Measurements from ENCODE around the gene DMD.

Gene DMD

DNA sequence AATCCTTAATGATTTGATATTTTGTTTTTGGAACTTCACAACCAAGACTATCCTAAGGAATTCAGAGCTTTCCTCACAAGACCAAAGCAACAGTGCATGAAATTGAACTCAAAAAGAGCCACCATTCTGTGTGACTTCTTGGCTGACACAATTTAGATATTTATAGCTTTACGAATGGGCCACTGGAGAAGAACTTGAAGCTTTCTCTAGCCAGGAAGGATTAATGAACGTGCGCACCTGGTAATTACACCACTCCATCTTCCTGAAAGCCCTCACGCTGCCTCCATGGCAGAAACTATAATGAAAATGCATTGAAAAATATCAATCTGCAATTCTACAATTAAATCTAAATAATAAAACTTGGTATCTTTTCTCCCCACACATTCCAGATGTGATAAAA, 1057.8 kb downstream of the DMD start:
- no peak overlapping the region for H3K27ac ChIP-seq (ENCODE audit: insufficient read depth in 1 of 2, low read depth in 1 of 2, low read length in 2 of 2, poor library complexity in 1 of 2, severe bottlenecking in 2 of 2)
- CTCF ChIA-PET, result no interaction called here
- no CpG with 5 or more reads among the region's 4 CpGs for WGBS (ENCODE audit: insufficient coverage)

GRCh38 chrX:32150141-32150540, 1061.2 kb downstream of the DMD start:
- no peak overlapping the region for H3K4me3 ChIP-seq (ENCODE audit: control insufficient read depth in 1 of 7, extremely low read depth in 1 of 7, insufficient read depth in 4 of 7, low read depth in 2 of 7, low read length in 6 of 7)
- CTCF ChIA-PET, result no interaction called here
- no peaks in the 10 kb centered on the region for H3K27me3 ChIP-seq (replicated peaks in 2 of 5; ENCODE audit: control insufficient read depth in 4 of 5, insufficient read depth in 5 of 5, low read length in 4 of 5)
- no peaks in the 10 kb centered on the region for H3K4me1 ChIP-seq (ENCODE audit: control extremely low read depth in 1 of 4, control insufficient read depth in 4 of 4, insufficient read depth in 4 of 4, low read length in 3 of 4)
- no peak for DNase-seq
- POLR2A ChIA-PET, result no interaction called here
- WGBS (ENCODE audit: insufficient coverage), result 54% methylated on average over 2 of the region's 6 CpGs
- H3K9me3 ChIP-seq (ENCODE audit: control extremely low read depth in 1 of 5, control insufficient read depth in 4 of 5, insufficient read depth in 2 of 5, low read depth in 1 of 5, low read length in 4 of 5), result no peaks in the 10 kb centered on the region
- H3K27ac ChIP-seq (ENCODE audit: insufficient read depth in 1 of 2, low read depth in 1 of 2, low read length in 2 of 2, poor library complexity in 1 of 2, severe bottlenecking in 2 of 2), result no peak overlapping the region
- no peaks in the 10 kb centered on the region for H3K36me3 ChIP-seq (ENCODE audit: control insufficient read depth in 4 of 4, insufficient read depth in 4 of 4, low read length in 3 of 4)

More for the DNA sequence above, 1057.8 kb downstream of the DMD start:
- H3K27me3 ChIP-seq (replicated peaks in 2 of 5; ENCODE audit: control insufficient read depth in 4 of 5, insufficient read depth in 5 of 5, low read length in 4 of 5), result no peaks in the 10 kb centered on the region
- POLR2A ChIA-PET, result no interaction called here
- no peak for DNase-seq
- H3K36me3 ChIP-seq (ENCODE audit: control insufficient read depth in 4 of 4, insufficient read depth in 4 of 4, low read length in 3 of 4), result no peaks in the 10 kb centered on the region
- H3K4me1 ChIP-seq (ENCODE audit: control extremely low read depth in 1 of 4, control insufficient read depth in 4 of 4, insufficient read depth in 4 of 4, low read length in 3 of 4), result no peaks in the 10 kb centered on the region
- no peaks in the 10 kb centered on the region for H3K9me3 ChIP-seq (ENCODE audit: control extremely low read depth in 1 of 5, control insufficient read depth in 4 of 5, insufficient read depth in 2 of 5, low read depth in 1 of 5, low read length in 4 of 5)
- H3K4me3 ChIP-seq (ENCODE audit: control insufficient read depth in 1 of 7, extremely low read depth in 1 of 7, insufficient read depth in 4 of 7, low read depth in 2 of 7, low read length in 6 of 7), result no peak overlapping the region

GRCh38 chrX:32141841-32142240, 1069.5 kb downstream of the DMD start:
- CTCF ChIA-PET, result no interaction called here
- no peaks in the 10 kb centered on the region for H3K9me3 ChIP-seq (ENCODE audit: control extremely low read depth in 1 of 5, control insufficient read depth in 4 of 5, insufficient read depth in 2 of 5, low read depth in 1 of 5, low read length in 4 of 5)
- POLR2A ChIA-PET, result no interaction called here
- H3K27ac ChIP-seq (ENCODE audit: insufficient read depth in 1 of 2, low read depth in 1 of 2, low read length in 2 of 2, poor library complexity in 1 of 2, severe bottlenecking in 2 of 2), result no peak overlapping the region
- H3K36me3 ChIP-seq (ENCODE audit: control insufficient read depth in 4 of 4, insufficient read depth in 4 of 4, low read length in 3 of 4), result no peaks in the 10 kb centered on the region
- DNase-seq, result no peak
- H3K4me1 ChIP-seq (ENCODE audit: control extremely low read depth in 1 of 4, control insufficient read depth in 4 of 4, insufficient read depth in 4 of 4, low read length in 3 of 4), result no peaks in the 10 kb centered on the region
- H3K4me3 ChIP-seq (ENCODE audit: control insufficient read depth in 1 of 7, extremely low read depth in 1 of 7, insufficient read depth in 4 of 7, low read depth in 2 of 7, low read length in 6 of 7), result no peak overlapping the region
- WGBS (ENCODE audit: insufficient coverage), result 94% methylated on average over 3 of the region's 5 CpGs
- H3K27me3 ChIP-seq (replicated peaks in 2 of 5; ENCODE audit: control insufficient read depth in 4 of 5, insufficient read depth in 5 of 5, low read length in 4 of 5), result no peaks in the 10 kb centered on the region

GRCh38 chrX:32139476-32139875, 1071.9 kb downstream of the DMD start:
- ChIA-PET CTCF (no interaction called here), POLR2A (no interaction called here)
- no peak overlapping the region for H3K27ac ChIP-seq (ENCODE audit: insufficient read depth in 1 of 2, low read depth in 1 of 2, low read length in 2 of 2, poor library complexity in 1 of 2, severe bottlenecking in 2 of 2)
- DNase-seq, result no peak
- no peak overlapping the region for H3K4me3 ChIP-seq (ENCODE audit: control insufficient read depth in 1 of 7, extremely low read depth in 1 of 7, insufficient read depth in 4 of 7, low read depth in 2 of 7, low read length in 6 of 7)
- H3K9me3 ChIP-seq (ENCODE audit: control extremely low read depth in 1 of 5, control insufficient read depth in 4 of 5, insufficient read depth in 2 of 5, low read depth in 1 of 5, low read length in 4 of 5), result no peaks in the 10 kb centered on the region
- H3K36me3 ChIP-seq (ENCODE audit: control insufficient read depth in 4 of 4, insufficient read depth in 4 of 4, low read length in 3 of 4), result no peaks in the 10 kb centered on the region
- no peaks in the 10 kb centered on the region for H3K27me3 ChIP-seq (replicated peaks in 2 of 5; ENCODE audit: control insufficient read depth in 4 of 5, insufficient read depth in 5 of 5, low read length in 4 of 5)
- H3K4me1 ChIP-seq (ENCODE audit: control extremely low read depth in 1 of 4, control insufficient read depth in 4 of 4, insufficient read depth in 4 of 4, low read length in 3 of 4), result no peaks in the 10 kb centered on the region

GRCh38 chrX:32137525-32137924, 1073.8 kb downstream of the DMD start:
- ChIA-PET POLR2A (no interaction called here), CTCF (no interaction called here)
- 70% methylated on average over 2 of the region's 2 CpGs for WGBS (ENCODE audit: insufficient coverage)
- H3K4me1 ChIP-seq (ENCODE audit: control extremely low read depth in 1 of 4, control insufficient read depth in 4 of 4, insufficient read depth in 4 of 4, low read length in 3 of 4), result no peaks in the 10 kb centered on the region
- no peaks in the 10 kb centered on the region for H3K9me3 ChIP-seq (ENCODE audit: control extremely low read depth in 1 of 5, control insufficient read depth in 4 of 5, insufficient read depth in 2 of 5, low read depth in 1 of 5, low read length in 4 of 5)
- peak in 2 of 3 donors; percentile 2 to 9 for DNase-seq
- no peak overlapping the region for H3K27ac ChIP-seq (ENCODE audit: insufficient read depth in 1 of 2, low read depth in 1 of 2, low read length in 2 of 2, poor library complexity in 1 of 2, severe bottlenecking in 2 of 2)
- H3K4me3 ChIP-seq (ENCODE audit: control insufficient read depth in 1 of 7, extremely low read depth in 1 of 7, insufficient read depth in 4 of 7, low read depth in 2 of 7, low read length in 6 of 7), result no peak overlapping the region
- no peaks in the 10 kb centered on the region for H3K27me3 ChIP-seq (replicated peaks in 2 of 5; ENCODE audit: control insufficient read depth in 4 of 5, insufficient read depth in 5 of 5, low read length in 4 of 5)
- no peaks in the 10 kb centered on the region for H3K36me3 ChIP-seq (ENCODE audit: control insufficient read depth in 4 of 4, insufficient read depth in 4 of 4, low read length in 3 of 4)

- H3K27me3 ChIP-seq (replicated peaks in 2 of 5; ENCODE audit: control insufficient read depth in 4 of 5, insufficient read depth in 5 of 5, low read length in 4 of 5), result no peaks in the 10 kb centered on the region
- DNase-seq, result no peak
- POLR2A ChIA-PET, result no interaction called here
- no peaks in the 10 kb centered on the region for H3K9me3 ChIP-seq (ENCODE audit: control extremely low read depth in 1 of 5, control insufficient read depth in 4 of 5, insufficient read depth in 2 of 5, low read depth in 1 of 5, low read length in 4 of 5)
- no peak overlapping the region for H3K4me3 ChIP-seq (ENCODE audit: control insufficient read depth in 1 of 7, extremely low read depth in 1 of 7, insufficient read depth in 4 of 7, low read depth in 2 of 7, low read length in 6 of 7)
- no peaks in the 10 kb centered on the region for H3K4me1 ChIP-seq (ENCODE audit: control extremely low read depth in 1 of 4, control insufficient read depth in 4 of 4, insufficient read depth in 4 of 4, low read length in 3 of 4)
- CTCF ChIA-PET, result no interaction called here
- no peak overlapping the region for H3K27ac ChIP-seq (ENCODE audit: insufficient read depth in 1 of 2, low read depth in 1 of 2, low read length in 2 of 2, poor library complexity in 1 of 2, severe bottlenecking in 2 of 2)
- WGBS (ENCODE audit: insufficient coverage), result no CpG with 5 or more reads among the region's 1 CpG
- H3K36me3 ChIP-seq (ENCODE audit: control insufficient read depth in 4 of 4, insufficient read depth in 4 of 4, low read length in 3 of 4), result no peaks in the 10 kb centered on the region
Observed at GRCh38 chrX:32126997-32127396, 1084.4 kb downstream of the DMD start.

DNA sequence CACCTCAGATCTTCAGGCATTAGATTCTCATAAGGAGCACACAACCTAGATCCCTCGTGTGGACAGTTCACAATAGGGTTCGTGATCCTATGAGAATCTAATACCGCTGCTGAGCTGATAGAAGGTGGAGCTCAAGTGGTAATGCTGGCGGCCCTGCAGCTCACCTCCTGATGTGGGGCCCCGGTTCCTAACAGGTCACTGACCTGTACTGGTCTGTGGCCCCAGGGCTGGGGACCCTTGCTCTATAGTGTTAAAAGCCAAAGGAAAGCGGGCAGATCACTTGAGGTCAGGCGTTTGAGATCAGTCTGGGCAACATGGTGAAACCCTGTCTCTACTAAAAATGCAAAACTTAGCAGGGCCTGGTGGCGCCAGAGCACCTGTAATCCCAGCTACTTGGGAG, 1092.5 kb downstream of the DMD start:
- no peaks in the 10 kb centered on the region for H3K36me3 ChIP-seq (ENCODE audit: control insufficient read depth in 4 of 4, insufficient read depth in 4 of 4, low read length in 3 of 4)
- H3K27ac ChIP-seq (ENCODE audit: insufficient read depth in 1 of 2, low read depth in 1 of 2, low read length in 2 of 2, poor library complexity in 1 of 2, severe bottlenecking in 2 of 2), result no peak overlapping the region
- CTCF ChIA-PET, result no interaction called here
- H3K9me3 ChIP-seq (ENCODE audit: control extremely low read depth in 1 of 5, control insufficient read depth in 4 of 5, insufficient read depth in 2 of 5, low read depth in 1 of 5, low read length in 4 of 5), result no peaks in the 10 kb centered on the region
- no peak overlapping the region for H3K4me3 ChIP-seq (ENCODE audit: control insufficient read depth in 1 of 7, extremely low read depth in 1 of 7, insufficient read depth in 4 of 7, low read depth in 2 of 7, low read length in 6 of 7)
- POLR2A ChIA-PET, result no interaction called here
- H3K4me1 ChIP-seq (ENCODE audit: control extremely low read depth in 1 of 4, control insufficient read depth in 4 of 4, insufficient read depth in 4 of 4, low read length in 3 of 4), result no peaks in the 10 kb centered on the region
- 71% methylated on average over 8 of the region's 8 CpGs for WGBS (ENCODE audit: insufficient coverage)
- no peak for DNase-seq
- H3K27me3 ChIP-seq (replicated peaks in 2 of 5; ENCODE audit: control insufficient read depth in 4 of 5, insufficient read depth in 5 of 5, low read length in 4 of 5), result no peaks in the 10 kb centered on the region

- Histone ChIP-seq H3K4me1 (ENCODE audit: control extremely low read depth in 1 of 4, control insufficient read depth in 4 of 4, insufficient read depth in 4 of 4, low read length in 3 of 4) (no peaks in the 10 kb centered on the region), H3K36me3 (ENCODE audit: control insufficient read depth in 4 of 4, insufficient read depth in 4 of 4, low read length in 3 of 4) (no peaks in the 10 kb centered on the region), H3K9me3 (ENCODE audit: control extremely low read depth in 1 of 5, control insufficient read depth in 4 of 5, insufficient read depth in 2 of 5, low read depth in 1 of 5, low read length in 4 of 5) (no peaks in the 10 kb centered on the region), H3K27me3 (replicated peaks in 2 of 5; ENCODE audit: control insufficient read depth in 4 of 5, insufficient read depth in 5 of 5, low read length in 4 of 5) (no peaks in the 10 kb centered on the region), H3K4me3 (ENCODE audit: control insufficient read depth in 1 of 7, extremely low read depth in 1 of 7, insufficient read depth in 4 of 7, low read depth in 2 of 7, low read length in 6 of 7) (no peak overlapping the region), H3K27ac (ENCODE audit: insufficient read depth in 1 of 2, low read depth in 1 of 2, low read length in 2 of 2, poor library complexity in 1 of 2, severe bottlenecking in 2 of 2) (no peak overlapping the region)
- ChIA-PET CTCF (no interaction called here), POLR2A (no interaction called here)
- no peak for DNase-seq
- WGBS (ENCODE audit: insufficient coverage), result 85% methylated on average over 2 of the region's 3 CpGs
Observed at GRCh38 chrX:32116047-32116446, 1095.3 kb downstream of the DMD start.
